A673 (cell line): ENCODE data around the gene SLC47A2.

Source experiments
- EZH2 ChIP-seq: fragments of 200-600 bp; sonication (generic); IDR thresholded peaks from 2 replicates; pipeline ENCODE4 v1.6.1; 2017; ENCODE audit warnings: borderline replicate concordance, low read depth, mild to moderate bottlenecking, mixed read lengths, antibody characterized with exemption, low read length; ENCODE audit not compliant: poor library complexity, severe bottlenecking
- TF ChIP-seq, protein P1 (sequence below): fragments of 300-800, 200-600 bp; sonication (generic); conservative IDR thresholded peaks from 2 replicates; pipeline ENCODE4 v1.5.1; 2017; ENCODE audit warnings: low read depth, mild to moderate bottlenecking, antibody characterized with exemption, low read length, moderate library complexity, mixed read lengths

- TF ChIP-seq, protein P1, sequence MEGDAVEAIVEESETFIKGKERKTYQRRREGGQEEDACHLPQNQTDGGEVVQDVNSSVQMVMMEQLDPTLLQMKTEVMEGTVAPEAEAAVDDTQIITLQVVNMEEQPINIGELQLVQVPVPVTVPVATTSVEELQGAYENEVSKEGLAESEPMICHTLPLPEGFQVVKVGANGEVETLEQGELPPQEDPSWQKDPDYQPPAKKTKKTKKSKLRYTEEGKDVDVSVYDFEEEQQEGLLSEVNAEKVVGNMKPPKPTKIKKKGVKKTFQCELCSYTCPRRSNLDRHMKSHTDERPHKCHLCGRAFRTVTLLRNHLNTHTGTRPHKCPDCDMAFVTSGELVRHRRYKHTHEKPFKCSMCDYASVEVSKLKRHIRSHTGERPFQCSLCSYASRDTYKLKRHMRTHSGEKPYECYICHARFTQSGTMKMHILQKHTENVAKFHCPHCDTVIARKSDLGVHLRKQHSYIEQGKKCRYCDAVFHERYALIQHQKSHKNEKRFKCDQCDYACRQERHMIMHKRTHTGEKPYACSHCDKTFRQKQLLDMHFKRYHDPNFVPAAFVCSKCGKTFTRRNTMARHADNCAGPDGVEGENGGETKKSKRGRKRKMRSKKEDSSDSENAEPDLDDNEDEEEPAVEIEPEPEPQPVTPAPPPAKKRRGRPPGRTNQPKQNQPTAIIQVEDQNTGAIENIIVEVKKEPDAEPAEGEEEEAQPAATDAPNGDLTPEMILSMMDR = no peak
- no peak for TF ChIP-seq EZH2
Measured at GRCh38 chr17:19741832-19742457, 25.6 kb upstream of the SLC47A2 start.
